ENCODE results near the gene DLG1. TPM values are rescaled to one million over a fixed set of nuclear protein-coding genes. Genes with fewer than 3 reads are reported as not detected.
A peak's percentile ranks its signal among the peaks of the same experiment; 100 is the strongest.
"Not testable (repeated sequence)": the region's sequence is repeated elsewhere in the genome, so short reads cannot be mapped to it uniquely, and the experiment has no call there.

DLG1 gene
- total RNA-seq, 1 donor from 2014 or later, result 62.1 TPM

DNA sequence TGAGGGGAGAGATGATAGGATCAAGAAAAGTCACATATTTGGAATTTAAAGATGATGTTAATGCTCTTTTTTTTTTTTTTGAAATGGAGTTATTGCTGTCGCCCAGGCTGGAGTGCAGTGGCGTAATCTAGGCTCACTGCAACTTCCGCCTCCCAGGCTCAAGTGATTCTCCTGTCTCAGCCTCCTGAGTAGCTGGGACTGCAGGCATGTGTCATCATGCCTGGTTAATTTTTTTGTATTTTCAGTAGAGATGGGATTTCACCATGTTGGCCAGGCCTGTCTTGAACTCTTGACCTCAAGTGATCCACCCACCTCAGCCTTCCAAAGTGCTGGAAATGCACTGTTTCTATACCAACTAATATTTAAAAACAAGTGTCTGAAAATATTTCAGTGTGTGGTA lies 104.7 kb downstream of the DLG1 start:
- H3K27me3 ChIP-seq (ENCODE audit: control insufficient read depth in 3 of 3, insufficient read depth in 3 of 3, low read length in 3 of 3); H3K27ac ChIP-seq (ENCODE audit: low read depth, low read length); H3K36me3 ChIP-seq (ENCODE audit: control insufficient read depth in 3 of 3, insufficient read depth in 3 of 3, low read length in 3 of 3); H3K4me1 ChIP-seq (ENCODE audit: control insufficient read depth in 3 of 3, insufficient read depth in 3 of 3, low read length in 3 of 3); H3K9ac ChIP-seq (ENCODE audit: low read depth in 1 of 3, low read length in 3 of 3); H3K9me3 ChIP-seq (ENCODE audit: control insufficient read depth in 3 of 3, low read length in 3 of 3); H3K4me3 ChIP-seq (ENCODE audit: low read length in 3 of 3): not testable (repeated sequence)

- Histone ChIP-seq H3K27ac (ENCODE audit: low read depth, low read length) (no peak overlapping the region), H3K4me3 (ENCODE audit: low read length in 3 of 3) (no peak overlapping the region), H3K36me3 (ENCODE audit: control insufficient read depth in 3 of 3, insufficient read depth in 3 of 3, low read length in 3 of 3) (no peaks in the 10 kb centered on the region), H3K9ac (ENCODE audit: low read depth in 1 of 3, low read length in 3 of 3) (no peak overlapping the region), H3K9me3 (ENCODE audit: control insufficient read depth in 3 of 3, low read length in 3 of 3) (no peaks in the 10 kb centered on the region), H3K27me3 (ENCODE audit: control insufficient read depth in 3 of 3, insufficient read depth in 3 of 3, low read length in 3 of 3) (no peaks in the 10 kb centered on the region), H3K4me1 (ENCODE audit: control insufficient read depth in 3 of 3, insufficient read depth in 3 of 3, low read length in 3 of 3) (no peaks in the 10 kb centered on the region)
These were observed 106.5 kb downstream of the DLG1 start for GRCh38 chr3:197191897-197192296.

GRCh38 chr3:197189623-197190022 lies 108.8 kb downstream of the DLG1 start:
- H3K27ac ChIP-seq (ENCODE audit: low read depth, low read length), result no peak overlapping the region
- H3K9ac ChIP-seq (ENCODE audit: low read depth in 1 of 3, low read length in 3 of 3), result no peak overlapping the region
- no peaks in the 10 kb centered on the region for H3K36me3 ChIP-seq (ENCODE audit: control insufficient read depth in 3 of 3, insufficient read depth in 3 of 3, low read length in 3 of 3)
- no peaks in the 10 kb centered on the region for H3K9me3 ChIP-seq (ENCODE audit: control insufficient read depth in 3 of 3, low read length in 3 of 3)
- no peaks in the 10 kb centered on the region for H3K4me1 ChIP-seq (ENCODE audit: control insufficient read depth in 3 of 3, insufficient read depth in 3 of 3, low read length in 3 of 3)
- no peak overlapping the region for H3K4me3 ChIP-seq (ENCODE audit: low read length in 3 of 3)
- no peaks in the 10 kb centered on the region for H3K27me3 ChIP-seq (ENCODE audit: control insufficient read depth in 3 of 3, insufficient read depth in 3 of 3, low read length in 3 of 3)

GRCh38 chr3:197188963-197189362 lies 109.4 kb downstream of the DLG1 start:
- no peak overlapping the region for H3K9ac ChIP-seq (ENCODE audit: low read depth in 1 of 3, low read length in 3 of 3)
- H3K4me3 ChIP-seq (ENCODE audit: low read length in 3 of 3), result no peak overlapping the region
- H3K27me3 ChIP-seq (ENCODE audit: control insufficient read depth in 3 of 3, insufficient read depth in 3 of 3, low read length in 3 of 3), result no peaks in the 10 kb centered on the region
- H3K9me3 ChIP-seq (ENCODE audit: control insufficient read depth in 3 of 3, low read length in 3 of 3), result no peaks in the 10 kb centered on the region
- no peaks in the 10 kb centered on the region for H3K36me3 ChIP-seq (ENCODE audit: control insufficient read depth in 3 of 3, insufficient read depth in 3 of 3, low read length in 3 of 3)
- peaks cover 0 to 2% (median 0%) of the 10 kb centered on the region in 3 donors for H3K4me1 ChIP-seq (ENCODE audit: control insufficient read depth in 3 of 3, insufficient read depth in 3 of 3, low read length in 3 of 3)
- H3K27ac ChIP-seq (ENCODE audit: low read depth, low read length), result no peak overlapping the region

DNA sequence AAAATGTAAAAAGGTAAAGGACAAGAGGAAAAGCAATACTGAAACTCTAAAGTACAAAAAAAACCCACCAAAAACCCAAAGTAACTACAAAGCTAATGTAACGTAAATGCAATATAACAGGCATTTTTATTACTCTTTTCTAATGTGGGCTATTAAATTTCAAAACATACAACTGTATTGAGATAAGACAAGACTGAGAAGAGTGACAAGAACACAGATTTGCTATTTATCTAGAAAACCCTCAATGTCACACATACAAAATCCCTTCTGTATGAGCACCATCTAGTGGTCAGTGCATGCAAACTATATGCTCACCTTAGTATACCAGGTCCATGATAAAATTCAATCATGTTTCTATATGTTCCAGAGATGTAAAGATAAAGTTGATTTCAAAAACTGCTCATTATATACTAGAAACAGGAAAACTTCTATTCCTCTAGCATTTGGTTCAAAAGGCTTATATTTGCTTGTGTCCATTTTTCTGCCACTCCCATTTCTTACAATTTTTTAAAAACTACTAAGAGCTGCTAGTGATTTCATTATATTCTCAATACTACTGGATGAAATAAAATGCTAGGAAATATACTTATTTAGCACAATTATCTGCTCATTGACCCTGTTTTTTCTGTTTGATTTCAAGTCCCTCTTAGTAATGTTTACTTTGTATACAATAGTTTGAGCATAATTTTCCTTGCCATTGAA lies 111.4 kb downstream of the DLG1 start:
- Histone ChIP-seq H3K4me3 (ENCODE audit: low read length in 3 of 3) (no peak overlapping the region), H3K36me3 (ENCODE audit: control insufficient read depth in 3 of 3, insufficient read depth in 3 of 3, low read length in 3 of 3) (no peaks in the 10 kb centered on the region), H3K27ac (ENCODE audit: low read depth, low read length) (no peak overlapping the region), H3K27me3 (ENCODE audit: control insufficient read depth in 3 of 3, insufficient read depth in 3 of 3, low read length in 3 of 3) (no peaks in the 10 kb centered on the region), H3K9ac (ENCODE audit: low read depth in 1 of 3, low read length in 3 of 3) (no peak overlapping the region), H3K4me1 (ENCODE audit: control insufficient read depth in 3 of 3, insufficient read depth in 3 of 3, low read length in 3 of 3) (peaks cover 0 to 8% (median 4%) of the 10 kb centered on the region in 3 donors), H3K9me3 (ENCODE audit: control insufficient read depth in 3 of 3, low read length in 3 of 3) (no peaks in the 10 kb centered on the region)

GRCh38 chr3:197183582-197183981 lies 114.8 kb downstream of the DLG1 start:
- Histone ChIP-seq H3K36me3 (ENCODE audit: control insufficient read depth in 3 of 3, insufficient read depth in 3 of 3, low read length in 3 of 3) (no peaks in the 10 kb centered on the region), H3K4me1 (ENCODE audit: control insufficient read depth in 3 of 3, insufficient read depth in 3 of 3, low read length in 3 of 3) (peaks cover 4 to 21% (median 4%) of the 10 kb centered on the region in 3 donors), H3K27ac (ENCODE audit: low read depth, low read length) (peak overlapping the region; percentile 23), H3K4me3 (ENCODE audit: low read length in 3 of 3) (peak overlapping the region; percentile 5 to 38 (median 8)), H3K9ac (ENCODE audit: low read depth in 1 of 3, low read length in 3 of 3) (peak overlapping the region; percentile 3 to 61 (median 34)), H3K27me3 (ENCODE audit: control insufficient read depth in 3 of 3, insufficient read depth in 3 of 3, low read length in 3 of 3) (no peaks in the 10 kb centered on the region), H3K9me3 (ENCODE audit: control insufficient read depth in 3 of 3, low read length in 3 of 3) (no peaks in the 10 kb centered on the region)

- Histone ChIP-seq H3K27me3 (ENCODE audit: control insufficient read depth in 3 of 3, insufficient read depth in 3 of 3, low read length in 3 of 3) (no peaks in the 10 kb centered on the region), H3K36me3 (ENCODE audit: control insufficient read depth in 3 of 3, insufficient read depth in 3 of 3, low read length in 3 of 3) (no peaks in the 10 kb centered on the region), H3K4me3 (ENCODE audit: low read length in 3 of 3) (peak overlapping the region in 1 of 3 donors; percentile 11), H3K27ac (ENCODE audit: low read depth, low read length) (no peak overlapping the region), H3K9me3 (ENCODE audit: control insufficient read depth in 3 of 3, low read length in 3 of 3) (no peaks in the 10 kb centered on the region), H3K4me1 (ENCODE audit: control insufficient read depth in 3 of 3, insufficient read depth in 3 of 3, low read length in 3 of 3) (peaks cover 4 to 21% (median 4%) of the 10 kb centered on the region in 3 donors), H3K9ac (ENCODE audit: low read depth in 1 of 3, low read length in 3 of 3) (peak overlapping the region in 1 of 3 donors; percentile 41)
These were observed 116.7 kb downstream of the DLG1 start for GRCh38 chr3:197181741-197182140.

DNA sequence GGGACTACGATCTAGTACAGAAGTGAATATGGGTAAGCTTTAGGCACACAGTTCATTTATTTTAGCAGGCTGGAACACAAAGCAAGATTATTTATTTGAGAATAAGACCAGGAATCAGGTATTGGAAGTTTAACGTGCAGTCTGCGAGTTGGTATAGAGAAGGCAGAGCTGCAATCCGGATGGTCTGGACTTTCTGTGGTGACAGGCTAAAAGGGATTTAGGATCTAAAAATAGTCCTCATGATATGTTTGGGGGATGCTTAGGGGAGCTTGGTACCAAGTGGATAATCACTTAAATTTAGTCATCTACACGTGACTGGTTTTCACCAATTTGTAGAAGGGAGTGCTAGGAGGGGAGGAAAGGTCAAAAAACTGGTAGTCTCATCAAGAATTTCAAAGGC lies 119.4 kb downstream of the DLG1 start:
- H3K27ac ChIP-seq (ENCODE audit: low read depth, low read length), result no peak overlapping the region
- H3K36me3 ChIP-seq (ENCODE audit: control insufficient read depth in 3 of 3, insufficient read depth in 3 of 3, low read length in 3 of 3), result no peaks in the 10 kb centered on the region

DNA sequence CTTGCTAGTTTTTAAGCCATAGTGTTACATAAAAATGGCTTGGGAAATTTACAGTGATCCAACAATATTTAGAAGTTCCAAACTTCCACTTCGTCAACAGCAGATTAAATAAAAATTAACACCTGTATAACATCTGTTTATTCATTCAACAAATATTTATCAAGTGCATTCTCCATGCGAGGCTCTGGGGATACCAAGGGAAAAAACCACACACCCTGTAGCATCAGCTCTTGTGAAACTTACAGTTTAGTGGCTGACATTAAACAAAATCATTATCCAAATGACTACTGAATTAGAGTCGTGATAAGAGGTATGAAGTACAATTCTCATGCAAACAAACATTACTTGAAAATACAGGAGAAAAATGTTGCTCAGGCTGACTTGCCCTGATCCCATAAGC lies 122.9 kb downstream of the DLG1 start:
- H3K9me3 ChIP-seq (ENCODE audit: control insufficient read depth in 3 of 3, low read length in 3 of 3), result no peaks in the 10 kb centered on the region
- no peak overlapping the region for H3K4me3 ChIP-seq (ENCODE audit: low read length in 3 of 3)
- H3K9ac ChIP-seq (ENCODE audit: low read depth in 1 of 3, low read length in 3 of 3), result no peak overlapping the region
- no peaks in the 10 kb centered on the region for H3K27me3 ChIP-seq (ENCODE audit: control insufficient read depth in 3 of 3, insufficient read depth in 3 of 3, low read length in 3 of 3)
- no peak overlapping the region for H3K27ac ChIP-seq (ENCODE audit: low read depth, low read length)
- H3K36me3 ChIP-seq (ENCODE audit: control insufficient read depth in 3 of 3, insufficient read depth in 3 of 3, low read length in 3 of 3), result no peaks in the 10 kb centered on the region
- H3K4me1 ChIP-seq (ENCODE audit: control insufficient read depth in 3 of 3, insufficient read depth in 3 of 3, low read length in 3 of 3), result peaks cover 0 to 8% (median 0%) of the 10 kb centered on the region in 3 donors

More for the DNA sequence above, 119.4 kb downstream of the DLG1 start:
- H3K27me3 ChIP-seq (ENCODE audit: control insufficient read depth in 3 of 3, insufficient read depth in 3 of 3, low read length in 3 of 3), result no peaks in the 10 kb centered on the region
- H3K4me1 ChIP-seq (ENCODE audit: control insufficient read depth in 3 of 3, insufficient read depth in 3 of 3, low read length in 3 of 3), result peaks cover 4 to 20% (median 4%) of the 10 kb centered on the region in 3 donors
- no peaks in the 10 kb centered on the region for H3K9me3 ChIP-seq (ENCODE audit: control insufficient read depth in 3 of 3, low read length in 3 of 3)
- H3K9ac ChIP-seq (ENCODE audit: low read depth in 1 of 3, low read length in 3 of 3), result no peak overlapping the region
- H3K4me3 ChIP-seq (ENCODE audit: low read length in 3 of 3), result no peak overlapping the region

GRCh38 chr3:197174927-197175326 lies 123.5 kb downstream of the DLG1 start:
- H3K4me3 ChIP-seq (ENCODE audit: low read length in 3 of 3), result no peak overlapping the region
- H3K9me3 ChIP-seq (ENCODE audit: control insufficient read depth in 3 of 3, low read length in 3 of 3), result no peaks in the 10 kb centered on the region
- H3K9ac ChIP-seq (ENCODE audit: low read depth in 1 of 3, low read length in 3 of 3), result no peak overlapping the region
- no peak overlapping the region for H3K27ac ChIP-seq (ENCODE audit: low read depth, low read length)
- peaks cover 0 to 8% (median 0%) of the 10 kb centered on the region in 3 donors for H3K4me1 ChIP-seq (ENCODE audit: control insufficient read depth in 3 of 3, insufficient read depth in 3 of 3, low read length in 3 of 3)
- no peaks in the 10 kb centered on the region for H3K36me3 ChIP-seq (ENCODE audit: control insufficient read depth in 3 of 3, insufficient read depth in 3 of 3, low read length in 3 of 3)
- no peaks in the 10 kb centered on the region for H3K27me3 ChIP-seq (ENCODE audit: control insufficient read depth in 3 of 3, insufficient read depth in 3 of 3, low read length in 3 of 3)
